ENCODE results near the gene MACROH2A1. TPM values are rescaled to one million over a fixed set of nuclear protein-coding genes. Genes with fewer than 3 reads are reported as not detected.

MACROH2A1 gene
- polyA plus RNA-seq (2012; ENCODE audit: missing spikeins) = 133 TPM

DNA sequence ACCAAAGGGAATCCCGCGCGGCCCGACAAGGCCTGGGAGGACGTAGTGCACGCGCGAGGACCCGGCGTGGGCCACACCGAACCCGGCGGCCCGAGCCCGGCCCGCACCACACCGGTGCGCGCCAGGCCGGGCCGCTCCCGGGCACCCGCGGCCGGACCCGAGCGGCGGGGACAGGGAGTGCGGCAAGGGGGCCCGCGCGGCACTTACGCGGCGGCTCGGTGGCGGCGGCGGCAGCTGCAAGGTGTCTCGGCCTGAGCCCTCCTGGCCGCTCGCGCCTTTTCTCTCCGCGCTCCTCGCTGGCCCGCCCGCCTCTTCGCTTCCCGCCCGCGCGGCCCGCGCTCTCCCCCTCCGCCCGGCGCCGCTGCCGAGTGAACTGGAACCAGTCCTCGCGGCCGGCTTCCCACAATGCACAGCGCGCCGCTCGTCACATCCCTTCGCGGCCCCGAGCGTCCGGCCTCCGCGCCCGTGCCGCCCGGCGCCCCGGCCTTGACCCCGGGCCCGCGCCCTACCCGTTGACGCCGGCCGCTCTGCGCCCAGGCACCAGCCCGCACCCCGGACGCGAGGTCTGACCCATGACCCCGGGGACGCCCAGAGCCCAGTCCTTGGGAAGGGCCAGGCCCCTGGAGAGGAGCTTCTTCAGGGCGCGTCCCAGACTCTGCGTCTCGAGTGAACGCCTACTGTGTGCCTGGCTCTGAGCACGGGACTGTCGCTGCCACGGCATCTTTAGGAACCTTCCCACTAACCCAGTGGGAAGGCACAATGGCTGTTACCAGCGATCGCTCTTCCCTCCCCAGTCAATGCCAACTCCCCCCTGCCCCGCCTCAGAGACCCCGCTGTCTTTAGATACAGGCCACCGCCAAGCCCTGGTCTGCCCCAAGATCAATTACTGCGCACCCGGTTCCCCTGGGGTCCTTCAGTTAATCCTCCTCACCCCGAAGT is at the start of gene MACROH2A1:
Gene MACROH2A1, minus strand, starts transcription at position 377 of the 939 bp plus-strand sequence. CDS start 10,138 bp downstream, outside the sequence.
- DNase-seq (ENCODE audit: insufficient read length) (peak; percentile 77), FAIRE-seq (peak; percentile 91)
- TF ChIP-seq POLR2A (IDR thresholded peaks at IDR 0.05; ENCODE audit: low read depth, low read length) (peak; percentile 93), TAF1 (IDR thresholded peaks at IDR 0.05; ENCODE audit: borderline replicate concordance, low read depth, low read length) (peak; percentile 89; the same call in 1 of the 2 replicates), POLR2AphosphoS5 (IDR thresholded peaks at IDR 0.05; ENCODE audit: low read depth, low read length) (peak; percentile 78)

DNA sequence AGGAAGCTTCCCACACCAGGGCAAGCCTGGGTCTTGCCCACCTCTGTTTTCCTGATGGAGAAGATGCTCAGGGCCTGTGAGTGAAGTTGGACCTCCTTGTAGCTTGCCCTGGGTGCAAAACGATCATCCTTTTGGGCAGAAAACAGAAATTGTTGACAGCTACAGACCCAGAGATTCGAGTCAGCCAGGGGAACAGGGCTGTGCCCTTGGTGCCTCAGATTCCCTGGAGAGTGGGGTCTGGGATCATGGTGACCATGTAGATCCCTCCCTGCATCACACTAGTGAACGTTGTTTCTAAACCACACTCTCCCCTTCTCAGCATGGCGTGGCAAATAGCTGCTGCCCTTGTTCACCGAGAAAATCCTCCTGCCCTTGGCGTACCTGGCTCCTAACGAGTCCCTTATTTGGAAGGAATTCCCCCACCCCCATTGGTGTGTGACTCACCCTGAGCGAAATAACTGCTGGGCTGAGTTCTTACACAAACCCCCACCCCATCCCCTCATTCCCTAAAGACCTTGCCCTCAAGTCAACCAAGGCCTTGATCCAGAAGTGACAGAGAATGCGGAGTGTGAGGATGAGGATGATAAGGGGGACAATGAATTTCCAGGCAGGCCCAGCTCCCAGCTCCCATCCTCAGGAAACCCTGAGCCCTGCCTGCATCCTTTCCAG is 49.2 kb upstream of the MACROH2A1 start:
- DNase-seq (ENCODE audit: insufficient read length) (no peak), FAIRE-seq (no peak)
- TF ChIP-seq TAF1 (IDR thresholded peaks at IDR 0.05; ENCODE audit: borderline replicate concordance, low read depth, low read length) (no peak), POLR2AphosphoS5 (IDR thresholded peaks at IDR 0.05; ENCODE audit: low read depth, low read length) (no peak), POLR2A (IDR thresholded peaks at IDR 0.05; ENCODE audit: low read depth, low read length) (no peak)

DNA sequence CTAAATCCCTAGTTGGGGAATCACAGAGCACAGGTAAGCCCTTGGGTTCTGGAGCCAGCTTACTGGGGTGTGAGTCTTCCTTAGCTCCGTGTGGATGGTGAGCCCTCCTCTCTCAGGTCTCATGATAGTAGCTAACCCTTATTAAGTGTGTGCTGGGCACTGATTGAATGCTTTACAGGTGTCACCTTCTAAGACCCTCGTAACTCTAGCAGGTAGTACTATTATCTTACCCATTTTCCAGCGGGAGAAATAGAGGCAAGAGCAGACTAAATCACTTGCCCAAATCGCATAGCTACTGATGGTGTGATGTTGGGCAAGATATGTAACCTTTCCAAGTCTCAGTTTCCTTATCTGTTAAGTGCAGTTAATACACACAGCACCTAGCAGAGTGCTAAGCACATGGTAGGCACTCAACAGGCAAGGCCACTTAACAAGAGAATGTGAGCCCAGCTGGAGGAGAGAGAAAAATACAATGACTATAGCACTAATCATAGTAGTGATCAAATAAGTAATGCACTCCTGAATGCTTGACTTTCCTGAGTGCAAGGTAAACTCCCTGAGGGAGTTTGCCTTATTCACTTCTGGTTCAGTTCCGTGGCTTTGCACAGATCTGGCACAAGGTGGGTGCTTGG is 48.4 kb upstream of the MACROH2A1 start, which contains the start of gene DCANP1:
Gene DCANP1, minus strand, starts transcription at position 51 of the 632 bp plus-strand sequence. CDS start 240 bp downstream, outside the sequence.
- TF ChIP-seq POLR2A (IDR thresholded peaks at IDR 0.05; ENCODE audit: low read depth, low read length) (no peak), TAF1 (IDR thresholded peaks at IDR 0.05; ENCODE audit: borderline replicate concordance, low read depth, low read length) (no peak), POLR2AphosphoS5 (IDR thresholded peaks at IDR 0.05; ENCODE audit: low read depth, low read length) (no peak)
- DNase-seq (ENCODE audit: insufficient read length) (no peak), FAIRE-seq (no peak)

DNA sequence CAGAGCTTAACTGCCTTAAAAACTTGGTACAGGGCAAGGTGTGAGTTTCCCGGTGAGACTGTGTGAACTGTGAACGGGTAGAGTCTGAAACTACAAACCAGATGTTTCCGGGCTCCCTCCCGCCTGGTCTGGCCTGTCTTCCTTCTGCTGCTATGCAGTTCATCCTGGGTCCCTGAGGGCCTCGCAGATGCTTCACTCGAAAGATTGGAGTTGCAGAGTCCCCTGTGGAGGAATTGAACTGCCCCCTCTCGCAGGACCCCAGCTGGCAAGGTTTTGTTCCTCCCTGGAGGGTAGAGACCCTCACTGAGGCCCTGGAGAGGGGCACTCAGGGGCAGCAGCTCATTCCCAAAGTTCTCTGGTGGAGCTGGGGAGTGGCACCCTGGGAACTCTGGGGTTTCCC is 47.6 kb upstream of the MACROH2A1 start:
- TF ChIP-seq TAF1 (IDR thresholded peaks at IDR 0.05; ENCODE audit: borderline replicate concordance, low read depth, low read length) (no peak), POLR2AphosphoS5 (IDR thresholded peaks at IDR 0.05; ENCODE audit: low read depth, low read length) (no peak), POLR2A (IDR thresholded peaks at IDR 0.05; ENCODE audit: low read depth, low read length) (no peak)
- FAIRE-seq (no peak), DNase-seq (ENCODE audit: insufficient read length) (no peak)

DNA sequence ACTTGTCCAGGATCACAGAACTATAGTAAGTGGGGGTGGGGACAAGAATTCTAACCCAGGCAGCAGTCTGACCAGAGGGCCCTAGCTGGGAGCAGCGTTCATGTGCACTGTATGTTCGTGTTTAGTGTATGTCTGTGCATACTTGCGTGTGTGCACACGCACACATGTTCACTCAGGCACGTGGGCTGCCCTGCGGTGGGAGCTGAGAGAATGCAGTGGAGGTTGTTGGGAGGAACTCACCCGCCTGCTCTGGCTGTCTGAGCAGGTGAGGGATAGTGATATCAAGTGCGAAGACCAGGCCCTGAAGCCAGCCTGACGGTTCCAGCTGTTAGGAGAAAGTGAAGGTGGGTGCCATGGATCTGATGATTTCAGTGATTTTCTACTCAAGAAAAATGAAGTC is 47.2 kb upstream of the MACROH2A1 start:
- TF ChIP-seq POLR2AphosphoS5 (IDR thresholded peaks at IDR 0.05; ENCODE audit: low read depth, low read length) (no peak), TAF1 (IDR thresholded peaks at IDR 0.05; ENCODE audit: borderline replicate concordance, low read depth, low read length) (no peak), POLR2A (IDR thresholded peaks at IDR 0.05; ENCODE audit: low read depth, low read length) (no peak)
- FAIRE-seq (peak; percentile 14), DNase-seq (ENCODE audit: insufficient read length) (no peak)

DNA sequence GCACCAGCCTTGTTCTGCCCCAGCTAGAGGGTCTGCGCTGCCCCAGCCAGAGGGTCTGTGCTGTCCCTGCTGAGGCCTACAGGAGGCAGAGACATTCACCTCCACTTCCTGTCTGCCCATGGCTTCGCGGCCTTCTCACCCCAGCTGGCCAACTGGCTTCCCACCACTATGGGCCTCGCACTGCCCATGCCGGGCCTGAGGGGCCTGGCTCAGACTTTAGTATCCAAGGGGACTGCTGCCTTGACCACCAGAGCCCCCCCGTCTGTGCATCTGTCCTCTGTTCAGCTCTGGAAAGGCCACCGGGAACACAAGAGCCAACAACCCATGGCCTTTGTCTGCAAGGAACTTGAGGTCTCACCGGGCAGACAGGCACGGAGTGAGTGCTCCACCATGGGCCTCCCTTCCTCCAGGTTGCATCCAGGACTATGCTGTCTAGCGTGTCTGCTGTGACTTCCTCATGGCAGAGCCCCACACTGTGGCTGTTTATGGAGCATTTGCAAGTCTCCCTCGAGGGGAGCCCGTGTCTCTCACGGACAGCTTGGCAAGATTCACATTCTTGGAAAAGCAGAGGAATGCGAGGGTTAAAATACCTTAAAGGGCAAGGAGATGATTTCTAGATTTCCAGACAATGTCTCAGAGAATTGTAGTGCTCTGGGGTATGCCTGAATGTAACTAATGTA is 46.4 kb upstream of the MACROH2A1 start:
- no peak for FAIRE-seq

DNA sequence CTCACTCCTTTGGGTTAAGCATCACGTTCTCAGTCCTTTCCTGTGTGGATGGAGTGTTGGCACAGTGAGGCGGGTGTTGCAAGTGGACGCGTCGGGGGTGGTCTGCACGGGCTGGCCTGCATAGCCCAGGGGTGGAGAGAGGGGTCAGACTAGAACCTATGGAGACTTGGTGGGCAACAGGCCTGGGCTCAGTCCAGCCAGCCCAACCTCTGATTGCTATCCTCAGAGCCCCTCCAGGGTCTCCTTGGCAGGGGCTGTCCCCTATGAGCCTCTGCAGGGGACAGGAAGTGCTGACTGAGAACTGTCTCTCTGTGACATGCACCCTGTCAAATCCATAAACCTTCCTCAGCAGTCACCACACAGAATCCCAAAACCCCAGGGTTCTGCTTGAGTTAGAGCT is 45.9 kb upstream of the MACROH2A1 start:
- no peak for TF ChIP-seq POLR2A (IDR thresholded peaks at IDR 0.05; ENCODE audit: low read depth, low read length)
- no peak for TF ChIP-seq POLR2AphosphoS5 (IDR thresholded peaks at IDR 0.05; ENCODE audit: low read depth, low read length)
- no peak for TF ChIP-seq TAF1 (IDR thresholded peaks at IDR 0.05; ENCODE audit: borderline replicate concordance, low read depth, low read length)
- DNase-seq (ENCODE audit: insufficient read length) (no peak), FAIRE-seq (no peak)

More for the DNA sequence above, 46.4 kb upstream of the MACROH2A1 start:
- DNase-seq (ENCODE audit: insufficient read length) = no peak
- no peak for TF ChIP-seq POLR2A (IDR thresholded peaks at IDR 0.05; ENCODE audit: low read depth, low read length)
- no peak for TF ChIP-seq TAF1 (IDR thresholded peaks at IDR 0.05; ENCODE audit: borderline replicate concordance, low read depth, low read length)
- no peak for TF ChIP-seq POLR2AphosphoS5 (IDR thresholded peaks at IDR 0.05; ENCODE audit: low read depth, low read length)

DNA sequence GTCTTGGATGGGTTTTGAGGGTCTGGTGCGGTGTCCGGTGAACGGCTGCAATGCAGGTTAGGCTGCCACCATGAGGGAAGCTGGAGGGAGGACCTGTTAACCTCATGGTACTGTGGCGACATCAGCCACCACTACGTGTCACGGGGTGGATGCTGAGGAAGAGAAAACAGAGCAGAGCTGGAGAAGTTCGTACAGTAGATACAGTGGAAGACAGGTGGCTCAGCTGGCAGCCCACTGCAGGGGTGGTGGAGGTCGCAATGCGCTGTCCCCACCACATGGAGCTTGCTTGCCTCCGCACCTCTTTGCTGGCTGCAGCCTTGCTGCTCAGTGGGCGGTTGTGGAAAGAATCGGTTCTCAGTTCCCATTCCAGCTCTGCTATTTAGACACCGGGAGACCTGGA is 45.3 kb upstream of the MACROH2A1 start:
- no peak for FAIRE-seq
- no peak for DNase-seq (ENCODE audit: insufficient read length)
- TF ChIP-seq TAF1 (IDR thresholded peaks at IDR 0.05; ENCODE audit: borderline replicate concordance, low read depth, low read length) (no peak), POLR2AphosphoS5 (IDR thresholded peaks at IDR 0.05; ENCODE audit: low read depth, low read length) (no peak), POLR2A (IDR thresholded peaks at IDR 0.05; ENCODE audit: low read depth, low read length) (no peak)

DNA sequence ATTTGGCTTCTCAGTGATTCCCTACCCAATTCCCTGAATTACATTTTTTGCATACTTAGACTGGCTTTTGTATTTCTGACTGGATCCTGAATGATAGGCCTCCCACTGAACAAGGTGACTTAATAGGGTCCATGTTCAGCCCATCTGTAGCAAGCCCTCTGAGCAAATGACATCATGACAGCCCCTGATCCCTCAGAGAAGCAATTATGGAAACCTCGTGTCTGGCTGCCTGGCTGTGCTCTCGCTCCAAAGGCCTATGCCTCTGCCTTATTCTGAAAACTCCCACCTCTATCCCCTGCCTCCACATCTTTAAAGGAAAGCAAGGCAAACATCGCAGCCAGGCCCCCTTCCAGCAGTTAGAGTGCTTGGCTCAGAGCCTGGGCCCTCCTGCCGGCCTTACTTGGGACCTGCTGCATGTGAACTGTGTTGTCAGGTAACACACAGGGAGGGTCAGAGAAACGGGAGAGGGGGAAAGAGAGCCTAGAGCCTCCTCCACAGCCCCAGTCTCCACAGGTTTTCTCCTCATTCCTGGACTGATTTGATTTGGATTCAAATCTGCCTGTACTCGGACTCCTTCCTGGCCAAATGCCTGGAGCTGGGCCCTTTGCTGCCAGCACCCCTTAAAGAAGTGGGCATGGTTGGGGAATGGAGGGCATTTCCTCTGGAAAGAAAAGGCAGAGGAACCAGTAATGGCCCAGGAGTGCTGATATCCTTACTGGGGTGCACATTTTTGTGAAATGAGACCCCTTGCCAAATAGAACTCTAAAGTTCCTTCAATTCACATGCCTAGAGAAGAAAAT is 44.3 kb upstream of the MACROH2A1 start:
- FAIRE-seq = no peak
- TF ChIP-seq POLR2AphosphoS5 (IDR thresholded peaks at IDR 0.05; ENCODE audit: low read depth, low read length) (no peak), TAF1 (IDR thresholded peaks at IDR 0.05; ENCODE audit: borderline replicate concordance, low read depth, low read length) (no peak), POLR2A (IDR thresholded peaks at IDR 0.05; ENCODE audit: low read depth, low read length) (no peak)

More for the DNA sequence above, 44.3 kb upstream of the MACROH2A1 start:
- no peak for DNase-seq (ENCODE audit: insufficient read length)
